GM18951 (cell line): ENCODE measurements around the gene SINHCAF.

Source experiments
- POLR2A ChIP-seq: IDR thresholded peaks from 4 replicates; pipeline ENCODE4 v1.6.1; 2011; ENCODE audit warnings: mild to moderate bottlenecking; ENCODE audit not compliant: insufficient read length, insufficient read depth; ENCODE audit errors: extremely low read depth
- in situ Hi-C: fragments of 300-500 bp; cut with MboI; formaldehyde crosslinking; loops from one replicate; pipeline ENCODE4 v1.12.0; 2022; ENCODE audit warnings: low sequenced_read_pairs, mixed read lengths, inconsistent platforms; ENCODE audit not compliant: unreplicated experiment

SINHCAF gene

GRCh38 chr12:31323391-31324115, 2.4 kb downstream of the SINHCAF start:
- TF ChIP-seq POLR2A, result peak; percentile 56
- in situ Hi-C loops, result no loop called here

GRCh38 chr12:31322801-31323207, 3.1 kb downstream of the SINHCAF start:
- TF ChIP-seq POLR2A, result no peak
- in situ Hi-C loops, result no loop called here

- no peak for TF ChIP-seq POLR2A
- in situ Hi-C loops, result no loop called here
Observed at GRCh38 chr12:31321897-31322228, 4.1 kb downstream of the SINHCAF start.

- no peak for TF ChIP-seq POLR2A
Observed at GRCh38 chr12:31321186-31321896, 4.6 kb downstream of the SINHCAF start.

GRCh38 chr12:31318657-31319269, 7.2 kb downstream of the SINHCAF start:
- no peak for TF ChIP-seq POLR2A
- in situ Hi-C loops, result no loop called here

More at GRCh38 chr12:31321186-31321896, 4.6 kb downstream of the SINHCAF start:
- in situ Hi-C loops, result no loop called here

- in situ Hi-C loops, result no loop called here
- no peak for TF ChIP-seq POLR2A
Observed at GRCh38 chr12:31317471-31318395, 8.2 kb downstream of the SINHCAF start.

GRCh38 chr12:31316891-31317290, 9.1 kb downstream of the SINHCAF start:
- no peak for TF ChIP-seq POLR2A
- in situ Hi-C loops, result no loop called here

GRCh38 chr12:31315784-31316465, 10.0 kb downstream of the SINHCAF start:
- in situ Hi-C loops, result no loop called here
- TF ChIP-seq POLR2A, result no peak

- no peak for TF ChIP-seq POLR2A
- in situ Hi-C loops, result no loop called here
Observed at GRCh38 chr12:31315044-31315715, 10.8 kb downstream of the SINHCAF start.

- no peak for TF ChIP-seq POLR2A
- in situ Hi-C loops, result no loop called here
Observed at GRCh38 chr12:31312431-31312830, 13.5 kb downstream of the SINHCAF start.

- in situ Hi-C loops, result no loop called here
- TF ChIP-seq POLR2A, result no peak
Observed at GRCh38 chr12:31311634-31312258, 14.2 kb downstream of the SINHCAF start.

- in situ Hi-C loops, result no loop called here
- TF ChIP-seq POLR2A, result no peak
Observed at GRCh38 chr12:31310488-31310887, 15.5 kb downstream of the SINHCAF start.

GRCh38 chr12:31309279-31309678, 16.7 kb downstream of the SINHCAF start:
- in situ Hi-C loops, result no loop called here
- no peak for TF ChIP-seq POLR2A
